DMS153 treated with DMSO at 0.1 percent for 48 hours (cell line): ENCODE measurements around the gene PRELP.

Source experiments
- DNase-seq: peaks from one replicate; lab custom pipeline; 2025; ENCODE audit not compliant: unreplicated experiment; lab: John Stamatoyannopoulos, UW

PRELP gene

GRCh38 chr1:203477748-203478147, 2.1 kb downstream of the PRELP start:
- no peak for DNase-seq

- DNase-seq: no peak
Measured at GRCh38 chr1:203478231-203478630, 2.6 kb downstream of the PRELP start.

GRCh38 chr1:203478986-203479385, 3.4 kb downstream of the PRELP start:
- DNase-seq: no peak

- no peak for DNase-seq
Measured at GRCh38 chr1:203479646-203480045, 4.0 kb downstream of the PRELP start.

- DNase-seq: no peak
Measured at GRCh38 chr1:203480084-203480483, 4.5 kb downstream of the PRELP start.

- DNase-seq: peak; percentile 95
Measured at GRCh38 chr1:203480525-203481084, 5.0 kb downstream of the PRELP start.

GRCh38 chr1:203481196-203481595, 5.6 kb downstream of the PRELP start:
- no peak for DNase-seq

GRCh38 chr1:203486618-203487370, 11.2 kb downstream of the PRELP start:
- no peak for DNase-seq

GRCh38 chr1:203488539-203488938, 12.9 kb downstream of the PRELP start:
- no peak for DNase-seq

GRCh38 chr1:203490607-203491006, 15.0 kb downstream of the PRELP start:
- DNase-seq: no peak

GRCh38 chr1:203491664-203492063, 16.1 kb downstream of the PRELP start:
- no peak for DNase-seq

GRCh38 chr1:203492082-203492747, 16.6 kb downstream of the PRELP start:
- no peak for DNase-seq

GRCh38 chr1:203492748-203493130, 17.1 kb downstream of the PRELP start:
- DNase-seq: no peak

- DNase-seq: no peak
Measured at GRCh38 chr1:203493901-203494300, 18.3 kb downstream of the PRELP start, which contains the start of gene OPTC. Gene OPTC, plus strand, starts transcription at chr1:203494153. Its CDS starts 1,853 bp downstream, at chr1:203496006.

- no peak for DNase-seq
Measured at GRCh38 chr1:203495845-203496244, 20.2 kb downstream of the PRELP start.

- no peak for DNase-seq
Measured at GRCh38 chr1:203497269-203497777, 21.7 kb downstream of the PRELP start.

- no peak for DNase-seq
Measured at GRCh38 chr1:203499643-203500278, 24.2 kb downstream of the PRELP start.

- no peak for DNase-seq
Measured at GRCh38 chr1:203500279-203500678, 24.7 kb downstream of the PRELP start.

- DNase-seq: no peak
Measured at GRCh38 chr1:203503836-203504235, 28.2 kb downstream of the PRELP start.

- peak; percentile 91 for DNase-seq
Measured at GRCh38 chr1:203504400-203505250, 29.0 kb downstream of the PRELP start.
